Keratinocyte (primary cell): ENCODE results near the gene SNN. TPM values are rescaled to one million over a fixed set of nuclear protein-coding genes. Genes with fewer than 3 reads are reported as not detected.

Source experiments
- DNase-seq: peaks from one replicate; pipeline ENCODE4 v3.0.0-alpha.2; 2011; ENCODE audit warnings: low read depth, missing footprints, low spot score
- FAIRE-seq: peaks from 2 replicates; lab custom pipeline; 2011; peaks lifted over from hg19 to GRCh38; lab: Jason Lieb, UNC
- H2AFZ ChIP-seq: 2 replicates; pipeline ENCODE4 v1.6.0; 2012; ENCODE audit warnings: low read length, control low read depth, inconsistent platforms; ENCODE audit not compliant: control insufficient read depth
- H3K27ac ChIP-seq: 2 replicates; pipeline ENCODE4 v1.5.1; 2011; ENCODE audit warnings: low read length; ENCODE audit not compliant: control insufficient read depth, insufficient read depth
- H3K27me3 ChIP-seq: 3 replicates; pipeline ENCODE4 v1.6.0; 2011; ENCODE audit warnings: low read length; ENCODE audit not compliant: control insufficient read depth, insufficient read depth; ENCODE audit errors: extremely low read depth
- H3K36me3 ChIP-seq, 2 experiments: 2 replicates in 1 of 2; 3 replicates in 1 of 2; pipeline ENCODE4 v1.5.1; 2011; ENCODE audit warnings: low read length in 2 of 2, mild to moderate bottlenecking in 1 of 2; ENCODE audit not compliant: control insufficient read depth in 2 of 2, insufficient read depth in 2 of 2; ENCODE audit errors: extremely low read depth in 1 of 2
- H3K4me1 ChIP-seq: 3 replicates; pipeline ENCODE4 v1.5.1; 2011; ENCODE audit warnings: low read length; ENCODE audit not compliant: control insufficient read depth, insufficient read depth; ENCODE audit errors: extremely low read depth
- H3K4me2 ChIP-seq: 3 replicates; pipeline ENCODE4 v1.6.0; 2011; ENCODE audit warnings: low read depth, low read length; ENCODE audit not compliant: control insufficient read depth, insufficient read depth; ENCODE audit errors: extremely low read depth
- H3K4me3 ChIP-seq, 3 experiments: fragments of 200-600 bp in 1 of 3; sonication (generic) in 1 of 3; 2 replicates in 2 of 3; 3 replicates in 1 of 3; pipeline ENCODE4 v1.5.1; 2011 to 2016; ENCODE audit warnings: low read length in 3 of 3, mild to moderate bottlenecking in 3 of 3, control low read depth in 2 of 3, inconsistent platforms in 1 of 3, low read depth in 1 of 3, mixed read lengths in 1 of 3, mixed run types in 1 of 3, moderate library complexity in 1 of 3; ENCODE audit not compliant: control insufficient read depth in 2 of 3, insufficient read depth in 2 of 3; ENCODE audit errors: extremely low read depth in 1 of 3
- H3K79me2 ChIP-seq: 2 replicates; pipeline ENCODE4 v1.6.0; 2012; ENCODE audit warnings: low read length; ENCODE audit not compliant: control insufficient read depth, insufficient read depth
- H3K9ac ChIP-seq: 3 replicates; pipeline ENCODE4 v1.6.0; 2011; ENCODE audit warnings: low read length; ENCODE audit not compliant: control insufficient read depth, insufficient read depth; ENCODE audit errors: extremely low read depth
- H3K9me1 ChIP-seq: 3 replicates; pipeline ENCODE4 v1.6.0; 2011; ENCODE audit warnings: low read length; ENCODE audit not compliant: control insufficient read depth, insufficient read depth; ENCODE audit errors: extremely low read depth
- H3K9me3 ChIP-seq: 2 replicates; pipeline ENCODE4 v1.5.1; 2012; ENCODE audit warnings: low read depth, low read length; ENCODE audit not compliant: control insufficient read depth
- H4K20me1 ChIP-seq: 3 replicates; pipeline ENCODE4 v1.6.0; 2011; ENCODE audit warnings: low read length; ENCODE audit not compliant: control insufficient read depth, insufficient read depth; ENCODE audit errors: extremely low read depth
- CTCF ChIP-seq, 3 experiments: IDR thresholded peaks in 1 of 3; conservative IDR thresholded peaks in 1 of 3; optimal IDR thresholded peaks in 1 of 3; 2 replicates in 2 of 3; 3 replicates in 1 of 3; pipeline versions ENCODE3 to v1.5.1; 2011; ENCODE audit warnings: low read length in 3 of 3, mild to moderate bottlenecking in 3 of 3, moderate library complexity in 2 of 3, control low read depth in 1 of 3, inconsistent platforms in 1 of 3; ENCODE audit not compliant: insufficient read depth in 2 of 3; ENCODE audit errors: extremely low read depth in 1 of 3
- EZH2 ChIP-seq: IDR thresholded peaks from one replicate; pipeline ENCODE4 v1.6.1; 2012; ENCODE audit warnings: inconsistent platforms, mild to moderate bottlenecking, low read length, moderate library complexity
- dilution Hi-C: fragments of 300-500 bp; cut with MboI; formaldehyde crosslinking; loops from one replicate; pipeline ENCODE4 v1.7.0; 2020; ENCODE audit warnings: low sequenced_read_pairs; ENCODE audit not compliant: extremely low pct_ligation_motif_present
- polyA plus RNA-seq, 5 experiments: library from polyadenylated mRNA; depleted of rRNA in 3 of 5; stranded (reverse) in 3 of 5; stranded (forward) in 1 of 5; unstranded in 1 of 5; fragments of >200 nt; gene quantifications; 1 replicate in 1 of 5; 2 replicates in 3 of 5; 3 replicates in 1 of 5; pipeline versions ENCODE4 v1.2.1 to v1.2.3, GENCODE V29; 2011 to 2012; ENCODE audit warnings: missing spikeins in 2 of 5, low read depth in 1 of 5, low replicate concordance in 1 of 5

The SNN gene
- polyA plus RNA-seq, 1 donor (not counting 4 experiments of a cell fraction or from before 2014, with no cell fraction given): 15.9 TPM

- H3K27ac ChIP-seq: no peak overlapping the region
- TF ChIP-seq EZH2 (no peak), CTCF (optimal IDR thresholded peaks at IDR 0.05 in 1 of 3, IDR thresholded peaks at IDR 0.05 in 1 of 3, conservative IDR thresholded peaks at IDR 0.05 in 1 of 3; ENCODE audit: extremely low read depth in 1 of 3, insufficient read depth in 2 of 3, low read length in 3 of 3) (no peak)
- H3K36me3 ChIP-seq: peaks cover 31 to 45% of the 10 kb centered on the region in 2 experiments
- H3K4me3 ChIP-seq: no peak overlapping the region
- H3K27me3 ChIP-seq: no peaks in the 10 kb centered on the region
- H3K9me3 ChIP-seq: no peaks in the 10 kb centered on the region
- dilution Hi-C loops: no loop called here
- no peaks in the 10 kb centered on the region for H3K9me1 ChIP-seq
- FAIRE-seq (no peak), DNase-seq (no peak)
- H3K4me2 ChIP-seq: no peak overlapping the region
- H2AFZ ChIP-seq: no peak overlapping the region
- H3K4me1 ChIP-seq: no peaks in the 10 kb centered on the region
- no peaks in the 10 kb centered on the region for H3K79me2 ChIP-seq
- H4K20me1 ChIP-seq: no peaks in the 10 kb centered on the region
- no peak overlapping the region for H3K9ac ChIP-seq
Observed at GRCh38 chr16:11689031-11689840, 21.0 kb downstream of the SNN start.

DNA sequence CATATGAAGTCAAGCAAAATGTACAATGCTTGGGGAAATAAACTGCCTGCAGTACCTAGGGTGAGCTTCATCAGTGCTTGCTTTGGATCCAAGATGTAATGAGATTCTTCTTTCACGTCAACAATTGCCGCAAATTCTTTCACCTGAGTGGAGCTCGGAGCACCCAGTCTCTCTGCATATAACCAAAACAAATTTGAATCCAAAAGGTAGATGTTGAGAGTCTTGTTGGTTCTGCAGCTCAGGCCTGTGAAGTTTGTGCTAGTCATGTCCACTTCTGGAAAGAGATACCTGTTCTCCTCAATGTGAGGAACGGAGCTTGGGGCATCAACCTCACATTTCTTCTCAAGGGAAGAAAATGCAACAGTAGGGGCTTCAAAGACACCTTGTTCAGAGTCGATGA is 23.0 kb downstream of the SNN start:
- Histone ChIP-seq H3K9ac (no peak overlapping the region), H3K9me1 (no peaks in the 10 kb centered on the region), H3K4me2 (no peak overlapping the region), H2AFZ (no peak overlapping the region), H3K27me3 (no peaks in the 10 kb centered on the region), H3K27ac (no peak overlapping the region), H3K4me3 (no peak overlapping the region), H3K79me2 (peaks cover 5% of the 10 kb centered on the region), H4K20me1 (no peaks in the 10 kb centered on the region), H3K4me1 (no peaks in the 10 kb centered on the region), H3K36me3 (peaks cover 36 to 45% of the 10 kb centered on the region in 2 experiments), H3K9me3 (no peaks in the 10 kb centered on the region)
- dilution Hi-C loops: no loop called here
- FAIRE-seq (no peak), DNase-seq (no peak)
- TF ChIP-seq EZH2: no peak
- no peak for TF ChIP-seq CTCF (optimal IDR thresholded peaks at IDR 0.05 in 1 of 3, IDR thresholded peaks at IDR 0.05 in 1 of 3, conservative IDR thresholded peaks at IDR 0.05 in 1 of 3; ENCODE audit: extremely low read depth in 1 of 3, insufficient read depth in 2 of 3, low read length in 3 of 3)
